ENCODE results near the gene PNLIPRP2. TPM values are rescaled to one million over a fixed set of nuclear protein-coding genes. Genes with fewer than 3 reads are reported as not detected.

Gene PNLIPRP2
- total RNA-seq, 1 experiment from 2014 or later: 0.24 TPM

- H2BK5ac ChIP-seq (ENCODE audit: insufficient read length, low read length): no peak overlapping the region
- H2BK15ac ChIP-seq (ENCODE audit: low read depth, low read length): no peak overlapping the region
- no peaks in the 10 kb centered on the region for H3K79me2 ChIP-seq (ENCODE audit: insufficient read depth, low read length)
- Mint-ChIP-seq H3K9me3 (no peaks in the 10 kb centered on the region; a peak in 1 of 5 replicates), H3K27me3 (ENCODE audit: low read depth) (no peaks in the 10 kb centered on the region; the same call in none of the 2 replicates), H3K4me3 (no peak overlapping the region), H3K4me1 (no peaks in the 10 kb centered on the region), H3K27ac (no peak overlapping the region), H3K36me3 (ENCODE audit: insufficient read depth in 1 of 3, low read depth in 3 of 3) (no peaks in the 10 kb centered on the region)
- H4K20me1 ChIP-seq (ENCODE audit: control insufficient read depth, insufficient read depth, insufficient read length): no peaks in the 10 kb centered on the region
- H3K27me3 ChIP-seq (ENCODE audit: insufficient read depth, low read length): no peaks in the 10 kb centered on the region
- no peak overlapping the region for H4K5ac ChIP-seq (ENCODE audit: insufficient read length, low read depth, low read length)
- no peak overlapping the region for H2BK120ac ChIP-seq (ENCODE audit: low read depth, low read length, poor library complexity, severe bottlenecking)
- no peaks in the 10 kb centered on the region for H3K23me2 ChIP-seq (ENCODE audit: insufficient read length, low read depth, low read length, poor library complexity, severe bottlenecking)
- no peak for DNase-seq
- H3K56ac ChIP-seq (ENCODE audit: insufficient read length, low read depth, low read length): no peak overlapping the region
- H3K4me2 ChIP-seq (ENCODE audit: insufficient read depth, insufficient read length, low read length): no peak overlapping the region
- no peak overlapping the region for H2AK5ac ChIP-seq (ENCODE audit: insufficient read length, low read length)
- no peak overlapping the region for H3K18ac ChIP-seq (ENCODE audit: insufficient read length, low read depth, low read length)
- WGBS (ENCODE audit: extremely low coverage, insufficient read length, low lambda C conversion rate): no CpG with 5 or more reads among the region's 8 CpGs
- no peak overlapping the region for H2AFZ ChIP-seq (ENCODE audit: low read length)
- H2BK20ac ChIP-seq (ENCODE audit: low read depth, low read length, poor library complexity, severe bottlenecking): no peak overlapping the region
- no peak overlapping the region for H3K14ac ChIP-seq (ENCODE audit: insufficient read depth, low read length)
- no peak overlapping the region for H3T11ph ChIP-seq (ENCODE audit: low read length)
- H2BK12ac ChIP-seq (ENCODE audit: insufficient read length, low read depth, low read length): no peak overlapping the region
- no peak overlapping the region for H4K91ac ChIP-seq (ENCODE audit: insufficient read length, low read depth, low read length)
- no peaks in the 10 kb centered on the region for H3K9me3 ChIP-seq (ENCODE audit: control insufficient read depth, low read depth, low read length)
- TF ChIP-seq, protein P1, sequence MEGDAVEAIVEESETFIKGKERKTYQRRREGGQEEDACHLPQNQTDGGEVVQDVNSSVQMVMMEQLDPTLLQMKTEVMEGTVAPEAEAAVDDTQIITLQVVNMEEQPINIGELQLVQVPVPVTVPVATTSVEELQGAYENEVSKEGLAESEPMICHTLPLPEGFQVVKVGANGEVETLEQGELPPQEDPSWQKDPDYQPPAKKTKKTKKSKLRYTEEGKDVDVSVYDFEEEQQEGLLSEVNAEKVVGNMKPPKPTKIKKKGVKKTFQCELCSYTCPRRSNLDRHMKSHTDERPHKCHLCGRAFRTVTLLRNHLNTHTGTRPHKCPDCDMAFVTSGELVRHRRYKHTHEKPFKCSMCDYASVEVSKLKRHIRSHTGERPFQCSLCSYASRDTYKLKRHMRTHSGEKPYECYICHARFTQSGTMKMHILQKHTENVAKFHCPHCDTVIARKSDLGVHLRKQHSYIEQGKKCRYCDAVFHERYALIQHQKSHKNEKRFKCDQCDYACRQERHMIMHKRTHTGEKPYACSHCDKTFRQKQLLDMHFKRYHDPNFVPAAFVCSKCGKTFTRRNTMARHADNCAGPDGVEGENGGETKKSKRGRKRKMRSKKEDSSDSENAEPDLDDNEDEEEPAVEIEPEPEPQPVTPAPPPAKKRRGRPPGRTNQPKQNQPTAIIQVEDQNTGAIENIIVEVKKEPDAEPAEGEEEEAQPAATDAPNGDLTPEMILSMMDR (conservative IDR thresholded peaks at IDR 0.05): no peak
- H3K79me1 ChIP-seq (ENCODE audit: insufficient read depth, low read depth, low read length, poor library complexity, severe bottlenecking): no peaks in the 10 kb centered on the region
- H4K8ac ChIP-seq (replicated peaks; ENCODE audit: insufficient read length, low read depth, low read length): no peak overlapping the region
- H3K23ac ChIP-seq (ENCODE audit: insufficient read length, low read depth, low read length): no peak overlapping the region
- H3K4me1 ChIP-seq (ENCODE audit: insufficient read depth, low read length): no peaks in the 10 kb centered on the region
- H3K27ac ChIP-seq (ENCODE audit: insufficient read length, low read depth, low read length): no peak overlapping the region
- no peak overlapping the region for H3K9ac ChIP-seq (ENCODE audit: extremely low read depth, insufficient read length, low read length)
- no peak overlapping the region for H3K4ac ChIP-seq (ENCODE audit: low read depth, low read length)
Measured at GRCh38 chr10:116587878-116588591, 32.7 kb upstream of the PNLIPRP2 start.
